ENCODE measurements around the gene GATAD2B.

- TF ChIP-seq EP300 (IDR thresholded peaks at IDR 0.05) (no peak), CTCF (IDR thresholded peaks at IDR 0.05) (no peak), POLR2A (IDR thresholded peaks at IDR 0.05) (no peak), POLR2AphosphoS5 (IDR thresholded peaks at IDR 0.05) (no peak)
Observed at GRCh38 chr1:153880024-153880423, 42.7 kb downstream of the GATAD2B start.

Measured in stomach (tissue), 4 donors.